Thyroid gland (tissue), 4 donors: ENCODE data around the gene CDH4. TPM values are rescaled to one million over a fixed set of nuclear protein-coding genes. Genes with fewer than 3 reads are reported as not detected.

Experiments used
- DNase-seq, 2 donors: peaks; one replicate each; pipeline ENCODE4 v3.0.0-alpha.2; 2019
- H3K27ac ChIP-seq, 3 donors: fragments of 200-600 bp; sonication (generic); 1 replicate in 2 of 3; 2 replicates in 1 of 3; pipeline ENCODE4 v1.5.1; 2016 to 2019; ENCODE audit warnings: mild to moderate bottlenecking in 1 of 3, moderate library complexity in 1 of 3
- H3K27me3 ChIP-seq: fragments of 200-600 bp; sonication (generic); one replicate; pipeline ENCODE4 v1.5.1; 2019
- H3K36me3 ChIP-seq, 2 donors: fragments of 200-600 bp; sonication (generic); one replicate each; pipeline ENCODE4 v1.5.1; 2016 to 2019
- H3K4me1 ChIP-seq, 2 donors: fragments of 200-600 bp; sonication (generic); one replicate each; pipeline ENCODE4 v1.5.1; 2017 to 2019
- H3K4me3 ChIP-seq, 3 donors: fragments of 200-600 bp; sonication (generic); replicated peaks in 1 of 3; 1 replicate in 2 of 3; 2 replicates in 1 of 3; pipeline ENCODE4 v1.5.1; 2016; ENCODE audit warnings: mild to moderate bottlenecking in 1 of 3
- H3K9me3 ChIP-seq: fragments of 200-600 bp; sonication (generic); one replicate; pipeline ENCODE4 v1.5.1; 2017
- POLR2A ChIP-seq, 2 donors: fragments of 450-650 bp; IDR thresholded peaks; one replicate each; pipeline ENCODE4 v1.6.1; 2017; ENCODE audit warnings: antibody characterized with exemption in 2 of 2, mild to moderate bottlenecking in 2 of 2, moderate library complexity in 1 of 2
- WGBS, 2 donors: methylation state at CpG; one replicate each; pipeline ENCODE4 v1.1.5; 2017; 5-methylcytosine and 5-hydroxymethylcytosine counted together
- intact Hi-C: fragments of 100-400 bp; cut with DNase I; formaldehyde crosslinking; loops from one replicate; pipeline ENCODE4 v1.15.1; 2023
- total RNA-seq, 4 donors: library from RNA; depleted of rRNA; stranded (reverse); fragments of >200 nt; gene quantifications; one replicate each; pipeline ENCODE4 v1.2.3, GENCODE V29; 2016
- TF ChIP-seq, protein P1 (sequence below), 6 experiments: fragments of 200-600 bp in 3 of 6; fragments of 450-650 bp in 3 of 6; sonication (generic) in 3 of 6; IDR thresholded peaks; one replicate each; pipeline ENCODE4 v1.5.1; 2016 to 2019; ENCODE audit warnings: antibody characterized with exemption in 6 of 6, mild to moderate bottlenecking in 2 of 6, inconsistent platforms in 1 of 6, moderate library complexity in 1 of 6

The CDH4 gene
- total RNA-seq, 4 donors from 2014 or later: 0.22 to 0.29 (median 0.29) TPM; not detected in 1

DNA sequence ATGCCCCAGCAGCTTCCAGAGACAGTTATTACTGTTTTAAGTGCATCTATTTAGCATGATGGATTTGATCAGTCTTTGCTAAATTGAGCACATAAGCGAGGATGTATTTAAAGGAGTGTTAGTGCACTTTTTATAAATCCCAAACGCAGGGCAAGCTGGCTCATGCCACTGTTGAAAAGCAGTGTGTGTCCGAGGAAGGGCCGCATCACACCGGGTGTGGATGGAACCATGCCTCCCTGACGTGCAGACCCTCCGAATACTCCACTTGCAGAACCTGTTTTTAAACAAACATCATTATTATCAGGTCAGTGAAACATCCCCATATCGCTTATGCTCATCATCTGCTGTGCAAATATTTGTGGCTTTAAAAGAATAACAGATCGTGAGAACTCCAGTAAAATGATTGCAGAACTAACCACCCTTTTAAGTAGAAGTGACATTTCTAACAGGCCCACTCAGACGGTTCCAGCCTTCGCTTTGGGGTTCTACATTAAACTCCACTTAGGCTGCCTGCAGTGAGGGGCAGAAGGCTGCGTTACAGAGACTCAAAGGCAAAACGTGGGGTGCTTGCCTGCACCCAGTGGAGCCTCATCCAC, 190.1 kb downstream of the CDH4 start:
- intact Hi-C loops: no loop called here
- Histone ChIP-seq H3K4me1 (no peaks in the 10 kb centered on the region), H3K27me3 (no peaks in the 10 kb centered on the region), H3K36me3 (no peaks in the 10 kb centered on the region), H3K9me3 (no peaks in the 10 kb centered on the region), H3K4me3 (no peak overlapping the region), H3K27ac (no peak overlapping the region)
- no peak for TF ChIP-seq POLR2A (IDR thresholded peaks at IDR 0.05)
- TF ChIP-seq, protein P1, sequence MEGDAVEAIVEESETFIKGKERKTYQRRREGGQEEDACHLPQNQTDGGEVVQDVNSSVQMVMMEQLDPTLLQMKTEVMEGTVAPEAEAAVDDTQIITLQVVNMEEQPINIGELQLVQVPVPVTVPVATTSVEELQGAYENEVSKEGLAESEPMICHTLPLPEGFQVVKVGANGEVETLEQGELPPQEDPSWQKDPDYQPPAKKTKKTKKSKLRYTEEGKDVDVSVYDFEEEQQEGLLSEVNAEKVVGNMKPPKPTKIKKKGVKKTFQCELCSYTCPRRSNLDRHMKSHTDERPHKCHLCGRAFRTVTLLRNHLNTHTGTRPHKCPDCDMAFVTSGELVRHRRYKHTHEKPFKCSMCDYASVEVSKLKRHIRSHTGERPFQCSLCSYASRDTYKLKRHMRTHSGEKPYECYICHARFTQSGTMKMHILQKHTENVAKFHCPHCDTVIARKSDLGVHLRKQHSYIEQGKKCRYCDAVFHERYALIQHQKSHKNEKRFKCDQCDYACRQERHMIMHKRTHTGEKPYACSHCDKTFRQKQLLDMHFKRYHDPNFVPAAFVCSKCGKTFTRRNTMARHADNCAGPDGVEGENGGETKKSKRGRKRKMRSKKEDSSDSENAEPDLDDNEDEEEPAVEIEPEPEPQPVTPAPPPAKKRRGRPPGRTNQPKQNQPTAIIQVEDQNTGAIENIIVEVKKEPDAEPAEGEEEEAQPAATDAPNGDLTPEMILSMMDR (IDR thresholded peaks at IDR 0.05): no peak
- WGBS, 2 donors: 39 to 43% methylated on average over 13 of the region's 13 CpGs
- no peak for DNase-seq

DNA sequence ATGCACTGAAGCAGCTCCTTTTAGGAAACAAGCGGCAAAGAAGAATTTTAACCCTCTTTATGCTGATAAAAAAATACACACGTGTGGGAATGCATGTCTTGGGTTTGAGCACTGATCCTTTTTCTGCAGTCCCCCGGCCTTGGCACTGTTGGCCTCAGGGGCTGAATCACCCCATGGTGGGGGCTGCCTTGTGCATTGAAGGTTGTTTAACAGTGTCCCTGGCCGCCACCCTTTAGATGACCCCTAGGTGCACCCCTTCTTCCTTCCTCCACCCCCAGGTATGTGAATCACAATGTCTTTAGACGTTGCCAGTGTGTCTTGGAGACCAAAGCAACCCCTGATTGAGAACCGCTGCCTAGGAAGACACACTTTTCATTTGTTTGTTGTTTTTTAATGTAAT, 190.7 kb downstream of the CDH4 start:
- intact Hi-C loops: no loop called here
- DNase-seq: no peak
- no peak for TF ChIP-seq POLR2A (IDR thresholded peaks at IDR 0.05)
- TF ChIP-seq, protein P1 (IDR thresholded peaks at IDR 0.05): no peak
- Histone ChIP-seq H3K27ac (no peak overlapping the region), H3K27me3 (no peaks in the 10 kb centered on the region), H3K4me1 (no peaks in the 10 kb centered on the region), H3K36me3 (no peaks in the 10 kb centered on the region), H3K4me3 (no peak overlapping the region), H3K9me3 (no peaks in the 10 kb centered on the region)
- 29 to 37% methylated on average over 6 of the region's 6 CpGs for WGBS, 2 donors

DNA sequence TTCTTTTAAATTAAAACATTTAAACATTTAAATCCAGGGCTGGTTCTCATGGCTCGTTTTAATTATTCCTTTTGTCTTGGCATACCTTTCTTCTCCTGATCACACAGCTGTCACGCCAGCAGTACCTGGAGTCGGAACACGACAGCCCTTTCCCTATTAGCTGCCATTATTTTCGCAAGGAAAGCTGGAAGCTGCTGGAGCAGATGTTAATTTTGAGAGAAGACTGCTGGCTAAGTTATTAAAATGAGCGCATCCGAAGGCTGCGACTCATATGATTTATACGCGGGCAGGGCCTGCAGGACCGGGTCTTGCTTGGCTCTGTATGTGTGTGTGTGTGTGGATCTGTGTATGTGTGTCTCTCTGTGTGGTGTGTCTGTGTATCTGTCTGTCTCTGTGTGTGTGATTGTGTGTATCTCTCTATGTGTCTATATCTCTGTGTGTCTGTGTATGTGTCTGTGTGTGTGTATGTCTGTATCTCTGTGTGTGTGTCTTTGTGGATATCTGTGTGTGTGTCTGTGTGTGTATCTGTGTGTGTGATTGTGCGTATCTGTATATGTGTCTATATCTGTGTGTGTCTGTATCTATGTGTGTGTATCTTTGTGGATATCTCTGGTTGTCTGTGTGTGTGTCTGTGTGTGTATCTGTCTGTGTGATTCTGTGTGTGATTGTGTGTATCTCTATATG, 191.5 kb downstream of the CDH4 start:
- TF ChIP-seq POLR2A (IDR thresholded peaks at IDR 0.05): no peak
- TF ChIP-seq, protein P1 (IDR thresholded peaks at IDR 0.05): no peak
- no peak overlapping the region for H3K4me3 ChIP-seq
- H3K4me1 ChIP-seq: no peaks in the 10 kb centered on the region
- WGBS, 2 donors: 66 to 69% methylated on average over 12 of the region's 12 CpGs
- DNase-seq: no peak
- H3K9me3 ChIP-seq: no peaks in the 10 kb centered on the region
- no peaks in the 10 kb centered on the region for H3K27me3 ChIP-seq
- intact Hi-C loops: no loop called here
- no peaks in the 10 kb centered on the region for H3K36me3 ChIP-seq
- no peak overlapping the region for H3K27ac ChIP-seq

DNA sequence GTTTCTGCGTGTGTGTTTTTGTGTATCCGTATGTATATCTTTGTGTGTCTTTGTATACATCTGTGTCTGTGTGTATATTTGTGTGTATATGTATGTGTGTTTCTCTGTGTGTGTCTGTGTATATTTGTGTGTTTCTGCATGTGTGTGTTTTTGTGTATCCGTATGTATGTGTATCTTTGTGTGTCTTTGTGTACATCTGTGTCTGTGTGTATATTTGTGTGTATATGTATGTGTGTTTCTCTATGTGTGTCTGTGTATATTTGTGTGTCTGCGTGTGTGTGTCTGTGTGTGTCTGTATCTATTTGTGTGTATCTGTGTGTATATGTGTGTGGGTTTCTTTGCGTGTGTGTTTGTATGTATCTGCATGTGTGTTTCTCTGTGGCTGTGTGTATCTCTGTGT, 192.6 kb downstream of the CDH4 start:
- 83 to 94% methylated on average over 5 of the region's 5 CpGs for WGBS, 2 donors
- no peak for DNase-seq
- Histone ChIP-seq H3K27ac (no peak overlapping the region), H3K27me3 (no peaks in the 10 kb centered on the region), H3K4me3 (no peak overlapping the region), H3K36me3 (no peaks in the 10 kb centered on the region), H3K4me1 (no peaks in the 10 kb centered on the region), H3K9me3 (no peaks in the 10 kb centered on the region)
- no peak for TF ChIP-seq POLR2A (IDR thresholded peaks at IDR 0.05)
- TF ChIP-seq, protein P1 (IDR thresholded peaks at IDR 0.05): no peak
- intact Hi-C loops: no loop called here

DNA sequence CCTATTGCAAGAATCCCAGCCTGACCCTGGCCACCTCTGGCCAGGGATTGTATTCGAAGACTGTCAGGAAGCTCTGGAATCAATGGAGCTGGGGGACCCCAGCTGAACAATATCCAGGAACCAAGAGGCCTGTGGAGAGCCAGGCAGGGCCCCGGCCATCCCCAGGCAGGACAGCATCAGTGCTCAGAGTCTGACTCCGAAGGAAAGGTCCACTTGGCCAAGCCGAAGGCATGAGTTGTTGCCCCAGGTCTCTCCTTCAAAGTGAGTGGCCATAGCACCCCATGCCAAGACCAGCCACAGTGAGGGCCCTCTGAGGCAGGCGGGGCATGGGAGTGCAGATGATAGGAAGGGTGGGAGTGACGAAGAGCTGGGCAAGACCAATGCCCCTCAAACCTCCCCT, 193.1 kb downstream of the CDH4 start:
- Histone ChIP-seq H3K4me3 (no peak overlapping the region), H3K36me3 (no peaks in the 10 kb centered on the region), H3K27me3 (no peaks in the 10 kb centered on the region), H3K9me3 (no peaks in the 10 kb centered on the region), H3K4me1 (no peaks in the 10 kb centered on the region), H3K27ac (no peak overlapping the region)
- WGBS, 2 donors: 67 to 82% methylated on average over 6 of the region's 6 CpGs
- DNase-seq: no peak
- no peak for TF ChIP-seq POLR2A (IDR thresholded peaks at IDR 0.05)
- TF ChIP-seq, protein P1 (IDR thresholded peaks at IDR 0.05): no peak
- intact Hi-C loops: no loop called here
